Adrenal gland (tissue), 12 donors: ENCODE results near the gene ARHGEF17. TPM values are rescaled to one million over a fixed set of nuclear protein-coding genes. Genes with fewer than 3 reads are reported as not detected.

Experiments
- DNase-seq, 7 donors: peaks; one replicate each; pipeline ENCODE4 v3.0.0-alpha.2; 2019 to 2020
- H3K27ac ChIP-seq, 5 donors: fragments of 200-600 bp; sonication (generic) in 4 of 5; 1 replicate in 3 of 5; 2 replicates in 2 of 5; pipeline versions ENCODE4 v1.5.1 to v1.8.0; 2016 to 2020; ENCODE audit warnings: mild to moderate bottlenecking in 1 of 5
- H3K27me3 ChIP-seq: fragments of 200-600 bp; 2 replicates; pipeline ENCODE4 v1.8.0; 2021
- H3K36me3 ChIP-seq, 2 donors: fragments of 200-600 bp; replicated peaks in 1 of 2; 1 replicate in 1 of 2; 2 replicates in 1 of 2; pipeline versions ENCODE4 v1.5.1 to v1.8.0; 2018 to 2022
- H3K4me1 ChIP-seq, 2 donors: fragments of 200-600 bp; replicated peaks in 1 of 2; 1 replicate in 1 of 2; 2 replicates in 1 of 2; pipeline versions ENCODE4 v1.5.1 to v1.8.0; 2018 to 2021
- H3K4me3 ChIP-seq, 4 donors: fragments of 200-600 bp; sonication (generic) in 3 of 4; one replicate each; pipeline ENCODE4 v1.5.1; 2016 to 2018
- H3K9me3 ChIP-seq, 3 donors: fragments of 200-600 bp; sonication (generic) in 1 of 3; replicated peaks in 1 of 3; 1 replicate in 2 of 3; 2 replicates in 1 of 3; pipeline versions ENCODE4 v1.5.1 to v1.8.0; 2016 to 2021
- CTCF ChIP-seq, 6 experiments: fragments of 450-650 bp in 4 of 6; fragments of 200-600 bp in 2 of 6; sonication (generic) in 1 of 6; IDR thresholded peaks; 1 replicate in 5 of 6; 2 replicates in 1 of 6; pipeline versions ENCODE4 v1.5.1 to v1.8.0; 2016 to 2021; ENCODE audit warnings: antibody characterized with exemption in 6 of 6, mild to moderate bottlenecking in 2 of 6, moderate library complexity in 1 of 6
- POLR2A ChIP-seq, 2 donors: fragments of 450-650 bp; IDR thresholded peaks; one replicate each; pipeline ENCODE4 v1.6.1; 2017; ENCODE audit warnings: antibody characterized with exemption in 2 of 2, mild to moderate bottlenecking in 2 of 2, moderate library complexity in 1 of 2
- WGBS, 4 donors: extraction: QIAGEN DNeasy Blood & Tissue Kit in 2 of 4; methylation state at CpG; one replicate each; pipeline versions ENCODE4 v1.1.5 to v1.1.7; 2013 to 2017; 5-methylcytosine and 5-hydroxymethylcytosine counted together
- intact Hi-C, 2 donors: fragments of 100-400 bp; cut with DNase I; formaldehyde crosslinking; loops; one replicate each; pipeline versions ENCODE4 v1.14.1 to v1.15.0; 2022 to 2023
- polyA plus RNA-seq, 3 donors: library from polyadenylated mRNA; stranded (reverse); fragments of 200-250 nt in 2 of 3; fragments of 350-450 nt in 1 of 3; fragmentation: Illumina TruSeq in 1 of 3; extraction: RNeasy Lipid Tissue Mini Kit (QIAGEN cat#74804) in 1 of 3; gene quantifications; one replicate each; pipeline ENCODE4 v1.2.3, GENCODE V29; 2013 to 2014
- total RNA-seq, 9 donors: library from RNA; depleted of rRNA in 4 of 9; stranded (reverse); fragments of >200 nt in 4 of 9; fragments of 120-200 nt in 1 of 9; fragmentation: NEBNext Ultra II Directional in 1 of 9; extraction: Animal tissue kit (Norgen Biotek cat#: 25700) in 1 of 9; gene quantifications; one replicate each; pipeline versions ENCODE4 v1.1.0 to v1.2.4, GENCODE V29; 2013 to 2023
- donor health status: healthy with polysubstance abuse.
- donor health status: Bipolar disorder and iron deficiency.
- donor health status: DM: yes; HTN: yes; CAD: no.
- donor health status: DM: no; HTN: no; CAD: no.
- donor health status: DM: no; HTN: no; CAD: no.
- donor health status: DM: yes; HTN: yes; CAD: no.

The ARHGEF17 gene
- total and polyA plus RNA-seq, 12 donors: 8.1 to 48.2 (median 20.4) TPM

- no peaks in the 10 kb centered on the region for H3K4me1 ChIP-seq
- H3K27ac ChIP-seq: no peak overlapping the region
- peaks cover 0 to 28% of the 10 kb centered on the region in 2 donors for H3K36me3 ChIP-seq
- H3K9me3 ChIP-seq: no peaks in the 10 kb centered on the region
- H3K27me3 ChIP-seq: no peaks in the 10 kb centered on the region
- no peak overlapping the region for H3K4me3 ChIP-seq
- 76 to 100% (median 97%) methylated on average over 1 of the region's 1 CpG for WGBS, 4 donors
- no peak for DNase-seq
- intact Hi-C loops: no loop called here
- TF ChIP-seq CTCF (IDR thresholded peaks at IDR 0.05): no peak
- TF ChIP-seq POLR2A (IDR thresholded peaks at IDR 0.05): no peak
Observed at GRCh38 chr11:73406131-73406530, 98.1 kb downstream of the ARHGEF17 start.

GRCh38 chr11:73406619-73407018, 98.5 kb downstream of the ARHGEF17 start:
- Histone ChIP-seq H3K4me3 (no peak overlapping the region), H3K9me3 (no peaks in the 10 kb centered on the region), H3K36me3 (peaks cover 0 to 28% of the 10 kb centered on the region in 2 donors), H3K4me1 (no peaks in the 10 kb centered on the region), H3K27ac (no peak overlapping the region), H3K27me3 (no peaks in the 10 kb centered on the region)
- intact Hi-C loops: no loop called here
- TF ChIP-seq CTCF (IDR thresholded peaks at IDR 0.05) (no peak), POLR2A (IDR thresholded peaks at IDR 0.05) (no peak)
- WGBS, 4 donors: 86 to 94% (median 92%) methylated on average over 5 of the region's 5 CpGs
- DNase-seq: no peak

- Histone ChIP-seq H3K9me3 (no peaks in the 10 kb centered on the region), H3K4me3 (no peak overlapping the region), H3K27me3 (no peaks in the 10 kb centered on the region), H3K27ac (no peak overlapping the region), H3K36me3 (peaks cover 0 to 28% of the 10 kb centered on the region in 2 donors), H3K4me1 (peaks cover 0 to 6% of the 10 kb centered on the region in 2 donors)
- WGBS, 4 donors: 94 to 99% (median 96%) methylated on average over 8 of the region's 8 CpGs
- no peak for DNase-seq
- intact Hi-C loops: no loop called here
- no peak for TF ChIP-seq POLR2A (IDR thresholded peaks at IDR 0.05)
- TF ChIP-seq CTCF (IDR thresholded peaks at IDR 0.05): no peak
Observed at GRCh38 chr11:73409431-73409830, 101.4 kb downstream of the ARHGEF17 start.

- Histone ChIP-seq H3K27ac (no peak overlapping the region), H3K9me3 (no peaks in the 10 kb centered on the region), H3K4me3 (no peak overlapping the region), H3K27me3 (no peaks in the 10 kb centered on the region), H3K4me1 (peaks cover 0 to 18% of the 10 kb centered on the region in 2 donors), H3K36me3 (peaks cover 0 to 25% of the 10 kb centered on the region in 2 donors)
- DNase-seq: no peak
- TF ChIP-seq CTCF (IDR thresholded peaks at IDR 0.05): no peak
- no peak for TF ChIP-seq POLR2A (IDR thresholded peaks at IDR 0.05)
- 59 to 81% (median 62%) methylated on average over 1 of the region's 1 CpG for WGBS, 4 donors
- intact Hi-C loops: no loop called here
Observed at GRCh38 chr11:73410627-73411026, 102.6 kb downstream of the ARHGEF17 start.
